Left ventricle myocardium superior (tissue), 1 donor: ENCODE measurements around the gene ACOT7. TPM values are rescaled to one million over a fixed set of nuclear protein-coding genes. Genes with fewer than 3 reads are reported as not detected.
"Not testable (repeated sequence)": the region's sequence is repeated elsewhere in the genome, so short reads cannot be mapped to it uniquely, and the experiment has no call there.

Source experiments
- ATAC-seq: fragments of 200-7000 bp; cut with Tn5 transposase; one replicate; pipeline ENCODE4 v1.9.1; 2020; ENCODE audit warnings: mild to moderate bottlenecking, moderate library complexity
- DNase-seq: peaks from one replicate; pipeline ENCODE4 v3.0.0-alpha.2; 2020
- intact Hi-C: fragments of 100-400 bp; cut with micrococcal nuclease; formaldehyde crosslinking; loops from one replicate; pipeline ENCODE4 v1.11.0; 2022
- long read RNA-seq: library from polyadenylated mRNA; unstranded; transcript quantifications from one replicate; pipeline ENCODE4 v2.0.0, GENCODE V29; 2021
- total RNA-seq: library from RNA; stranded (reverse); fragmentation: NEBNext Ultra II Directional; extraction: Animal tissue kit (Norgen Biotek cat#: 25700); gene quantifications from one replicate; pipeline ENCODE4 v1.2.1, GENCODE V29; 2021
- donor health status: DM: no; HTN: yes; CAD: no; lungs with severe emphysema.

Gene ACOT7, protein sequence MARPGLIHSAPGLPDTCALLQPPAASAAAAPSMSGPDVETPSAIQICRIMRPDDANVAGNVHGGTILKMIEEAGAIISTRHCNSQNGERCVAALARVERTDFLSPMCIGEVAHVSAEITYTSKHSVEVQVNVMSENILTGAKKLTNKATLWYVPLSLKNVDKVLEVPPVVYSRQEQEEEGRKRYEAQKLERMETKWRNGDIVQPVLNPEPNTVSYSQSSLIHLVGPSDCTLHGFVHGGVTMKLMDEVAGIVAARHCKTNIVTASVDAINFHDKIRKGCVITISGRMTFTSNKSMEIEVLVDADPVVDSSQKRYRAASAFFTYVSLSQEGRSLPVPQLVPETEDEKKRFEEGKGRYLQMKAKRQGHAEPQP
- 7.8 TPM for total RNA-seq
- long read RNA-seq, transcript ACOT7-210 (9 exons, 1,403 nt) = major isoform, 14 of 18 reads
- long read RNA-seq, partial matches to known transcripts = 1 of 18 reads
- long read RNA-seq, other reads (novel, unspliced or antisense) = 2 of 18 reads

DNA sequence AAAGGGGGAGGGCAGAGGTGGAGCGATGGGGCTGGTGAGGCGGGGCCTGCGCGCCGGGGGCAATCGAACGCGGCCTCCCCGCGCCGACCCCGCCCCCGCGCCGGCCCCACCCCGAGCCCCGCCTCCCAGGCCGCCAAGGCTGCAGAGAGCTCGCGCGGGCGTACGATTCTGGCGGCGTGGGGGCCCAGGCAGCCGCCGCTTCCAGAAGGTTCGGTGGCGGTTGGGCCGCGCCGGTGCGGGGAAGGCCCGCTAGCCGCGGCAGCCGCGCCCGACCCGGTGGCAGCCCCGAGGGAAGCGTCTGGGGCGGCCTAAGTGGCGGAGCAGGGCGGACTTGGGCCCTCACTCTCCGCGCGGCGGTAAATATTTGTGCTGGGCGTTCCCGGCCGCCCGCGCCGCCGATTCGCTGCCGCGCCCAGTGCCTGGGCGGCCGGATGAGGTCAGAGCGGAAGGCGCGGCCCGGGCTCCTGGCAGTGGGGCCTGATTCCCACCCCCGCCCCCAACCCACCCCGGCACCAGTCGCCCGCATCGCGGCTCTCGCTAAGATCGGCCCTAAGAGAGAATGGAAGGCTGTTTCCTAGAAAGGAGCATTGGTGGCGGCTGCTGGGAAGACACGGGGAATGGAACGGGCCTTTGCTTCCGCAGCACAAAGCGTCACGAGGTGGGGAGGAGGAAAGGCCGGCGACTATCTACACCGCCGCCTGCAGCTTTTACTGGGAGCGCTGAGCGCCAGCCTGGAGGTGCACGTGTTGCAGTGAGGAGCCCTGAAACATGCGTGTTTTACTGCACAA lies at the start of gene ACOT7:
ACOT7 (minus strand) TSS at position 368 of the 788 bp plus-strand sequence. CDS start 368 bp downstream, outside the sequence.
- peak; percentile 98 for ATAC-seq
- peak; percentile 94 for DNase-seq
- intact Hi-C loops = no loop called here

DNA sequence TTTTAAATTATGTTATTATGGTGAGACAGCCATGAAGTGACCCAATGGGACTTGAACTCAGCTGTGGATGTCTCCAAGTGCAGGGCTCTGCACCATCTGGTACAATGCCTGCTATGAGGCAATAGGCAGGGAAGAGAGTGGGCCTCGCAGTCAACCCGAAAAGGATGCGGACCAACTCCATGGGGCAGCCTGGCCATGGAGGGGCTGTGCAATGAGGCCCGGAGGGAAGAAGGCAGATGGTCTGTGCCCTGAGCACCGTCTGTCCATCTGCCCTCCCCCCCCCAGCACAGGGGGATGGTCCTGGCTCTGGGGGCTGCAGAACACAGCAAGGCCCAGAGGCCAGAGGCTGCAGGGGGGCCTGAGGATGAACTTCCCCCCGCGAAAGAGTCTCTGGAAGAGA lies 48.0 kb upstream of the ACOT7 start:
- ATAC-seq = no peak
- no peak for DNase-seq
- intact Hi-C loops = no loop called here

DNA sequence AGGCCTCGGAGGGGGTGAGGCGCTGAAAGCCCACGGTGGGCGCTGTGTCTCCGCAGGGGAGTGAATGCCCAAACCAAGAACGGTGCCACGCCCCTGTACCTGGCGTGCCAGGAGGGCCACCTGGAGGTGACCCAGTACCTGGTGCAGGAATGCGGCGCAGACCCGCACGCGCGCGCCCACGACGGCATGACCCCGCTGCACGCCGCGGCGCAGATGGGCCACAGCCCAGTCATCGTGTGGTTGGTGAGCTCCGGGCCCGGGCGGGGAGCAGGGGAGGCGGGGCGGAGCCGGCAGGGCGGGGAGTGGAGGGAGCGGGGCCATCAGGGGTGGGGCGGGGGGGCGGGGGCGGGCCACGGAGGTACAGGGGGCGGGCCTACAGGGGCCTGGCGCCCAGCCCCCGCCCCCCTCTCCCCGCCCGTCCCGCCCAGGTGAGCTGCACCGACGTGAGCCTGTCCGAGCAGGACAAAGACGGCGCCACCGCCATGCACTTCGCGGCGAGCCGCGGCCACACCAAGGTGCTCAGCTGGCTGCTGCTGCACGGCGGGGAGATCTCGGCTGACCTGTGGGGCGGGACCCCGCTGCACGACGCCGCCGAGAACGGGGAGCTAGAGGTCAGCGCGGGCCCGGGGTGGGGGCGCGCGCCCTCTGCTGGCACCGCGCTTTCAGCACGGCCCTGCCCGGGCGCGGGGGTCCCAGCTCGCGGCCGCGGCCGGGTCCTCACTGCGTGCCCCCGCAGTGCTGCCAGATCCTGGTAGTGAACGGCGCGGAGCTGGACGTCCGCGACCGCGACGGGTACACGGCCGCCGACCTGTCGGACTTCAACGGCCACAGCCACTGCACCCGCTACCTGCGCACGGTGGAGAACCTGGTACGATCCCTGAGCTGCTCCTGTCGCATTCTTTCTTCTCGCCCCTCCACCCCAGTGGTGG lies 46.9 kb upstream of the ACOT7 start:
- peak; percentile 30 for ATAC-seq
- peak; percentile 58 for DNase-seq
- intact Hi-C loops = no loop called here

DNA sequence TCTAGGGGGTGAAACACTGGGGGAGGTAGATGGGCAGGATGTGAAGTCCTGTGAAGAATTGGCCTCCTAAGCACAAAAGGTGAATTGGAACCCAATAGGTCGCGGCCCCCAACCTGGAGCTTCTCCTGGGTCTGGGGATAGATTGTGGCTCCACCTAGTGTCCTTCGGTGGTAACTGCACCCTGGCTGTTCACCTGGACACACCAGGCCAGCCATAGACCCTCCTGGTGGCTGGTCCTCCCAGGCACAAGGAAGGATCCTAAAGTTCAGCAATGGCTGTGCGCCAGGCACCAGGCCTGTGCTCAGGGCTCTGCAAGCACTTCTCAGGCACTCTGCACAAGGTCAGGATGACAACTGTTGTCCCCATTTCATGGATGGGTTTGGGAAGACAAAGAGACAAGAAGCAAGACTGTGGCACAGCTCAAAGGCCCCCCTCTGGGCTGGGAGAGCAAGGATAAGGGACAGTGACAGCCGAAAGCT lies 44.5 kb upstream of the ACOT7 start:
- DNase-seq = peak; percentile 60
- ATAC-seq = peak; percentile 79
- intact Hi-C loops = no loop called here

DNA sequence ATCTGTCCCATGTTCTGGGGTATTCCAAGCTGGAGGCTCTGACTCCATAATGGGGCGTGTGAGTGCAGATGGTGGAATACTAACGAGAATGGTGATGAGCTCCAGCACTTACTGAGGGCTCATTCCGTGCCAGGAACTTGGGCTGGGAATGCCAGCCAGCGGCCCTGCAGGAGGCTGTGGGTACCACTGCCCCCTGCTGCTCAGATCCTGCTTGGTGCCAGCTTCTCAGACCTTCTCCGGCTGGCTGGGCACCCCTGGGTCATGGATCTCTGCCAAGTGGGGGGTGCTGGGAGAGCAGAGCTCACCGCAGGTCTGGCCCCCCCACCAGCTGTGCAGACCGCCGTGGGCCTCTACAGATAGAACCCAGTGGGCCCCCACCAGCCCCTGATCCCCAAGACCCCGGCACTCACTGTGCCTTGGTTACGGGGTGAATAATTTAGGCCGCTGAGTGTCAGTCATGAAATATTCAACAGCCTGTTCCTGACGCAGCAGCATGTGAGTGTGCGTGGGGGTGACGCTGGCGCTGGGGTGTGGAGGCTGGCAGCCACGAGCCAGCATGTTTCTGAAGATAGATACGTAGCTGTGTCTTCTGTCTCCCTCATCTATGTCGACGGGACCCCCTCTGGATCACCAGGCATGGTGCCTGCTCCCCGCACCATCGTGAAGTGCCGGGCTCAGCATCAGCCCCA lies 43.6 kb upstream of the ACOT7 start:
- ATAC-seq (peak; percentile 68), DNase-seq (peak; percentile 54)
- intact Hi-C loops = not testable (repeated sequence)

DNA sequence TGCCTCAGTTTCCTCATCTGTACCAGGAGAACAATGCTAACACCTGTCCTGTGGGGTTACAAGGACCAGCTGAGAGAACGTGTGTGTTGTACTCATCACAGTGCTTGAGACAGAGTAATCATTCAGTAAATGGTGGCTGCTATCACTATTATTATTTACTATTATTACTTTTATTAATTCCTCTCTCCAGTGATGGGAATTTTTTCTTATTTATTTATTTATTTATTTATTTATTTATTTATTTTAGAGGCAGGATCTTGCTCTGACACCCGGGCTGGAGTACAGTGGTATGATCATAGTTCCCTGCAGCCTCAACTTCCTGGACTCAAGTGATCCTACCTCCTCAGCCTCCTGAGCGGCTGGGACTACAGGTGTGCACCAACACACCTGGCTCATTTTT lies 42.7 kb upstream of the ACOT7 start:
- ATAC-seq, intact Hi-C loops: not testable (repeated sequence)

DNA sequence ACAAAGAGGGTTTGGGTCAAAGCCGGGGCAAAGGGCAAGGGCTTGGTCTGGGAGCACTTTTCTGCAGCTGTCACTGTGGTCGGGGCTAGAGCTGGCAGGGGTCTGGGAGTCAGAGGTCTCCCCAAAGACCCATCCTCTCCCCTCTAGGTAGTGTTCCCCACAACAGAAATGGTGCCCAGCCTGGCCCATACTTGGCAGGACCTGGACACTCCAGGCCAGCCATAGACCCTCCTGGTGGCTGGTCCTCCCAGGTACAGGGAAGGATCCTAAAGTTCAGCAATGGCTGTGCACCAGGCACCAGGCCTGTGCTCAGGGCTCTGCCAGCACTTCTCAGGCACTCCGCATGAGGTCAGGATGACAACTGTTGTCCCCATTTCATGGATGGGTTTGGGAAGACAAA lies 42.0 kb upstream of the ACOT7 start:
- intact Hi-C loops = no loop called here
- DNase-seq = no peak
- no peak for ATAC-seq

More for the DNA sequence above, 42.7 kb upstream of the ACOT7 start:
- DNase-seq = not testable (repeated sequence)

DNA sequence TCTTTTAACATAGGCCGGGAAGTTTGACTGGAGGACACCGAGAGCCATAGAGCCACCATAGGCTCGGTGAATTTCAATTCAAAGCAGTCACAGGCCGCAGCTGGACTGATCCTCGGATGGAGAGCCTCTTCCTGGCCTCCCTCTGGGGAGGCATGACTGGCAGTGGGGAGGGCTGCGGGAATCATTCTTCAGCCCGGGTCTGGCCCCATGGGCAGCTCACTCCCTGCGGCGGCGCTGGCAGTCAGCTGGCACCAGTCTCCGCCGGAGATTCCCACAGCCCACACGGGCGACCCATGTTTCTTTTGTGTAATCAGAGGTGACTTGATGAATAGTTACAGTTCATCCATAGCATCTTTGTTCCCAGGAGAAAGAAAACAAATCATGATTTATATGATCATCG lies 41.6 kb upstream of the ACOT7 start:
- intact Hi-C loops = no loop called here
- no peak for ATAC-seq
- no peak for DNase-seq

DNA sequence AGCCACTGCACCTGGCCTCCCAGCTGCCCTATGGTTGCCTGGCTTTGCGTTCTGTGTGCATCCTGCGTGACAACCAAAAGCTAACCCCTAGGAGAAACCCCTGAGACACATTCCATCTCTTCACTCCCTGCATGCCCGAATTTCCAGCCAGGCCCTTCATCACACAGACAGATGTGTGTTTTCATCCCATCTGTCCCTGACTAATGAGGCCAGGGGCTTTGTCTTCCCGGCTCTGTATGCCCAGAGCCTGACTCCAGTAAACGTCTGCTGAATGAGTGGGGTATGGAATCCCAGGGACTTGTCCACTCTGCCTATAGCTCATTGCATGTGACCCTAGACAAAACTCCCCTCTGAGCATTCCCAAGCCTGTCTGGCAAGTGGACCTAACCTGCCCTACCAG lies 40.6 kb upstream of the ACOT7 start:
- ATAC-seq = no peak
- intact Hi-C loops = no loop called here
- no peak for DNase-seq

DNA sequence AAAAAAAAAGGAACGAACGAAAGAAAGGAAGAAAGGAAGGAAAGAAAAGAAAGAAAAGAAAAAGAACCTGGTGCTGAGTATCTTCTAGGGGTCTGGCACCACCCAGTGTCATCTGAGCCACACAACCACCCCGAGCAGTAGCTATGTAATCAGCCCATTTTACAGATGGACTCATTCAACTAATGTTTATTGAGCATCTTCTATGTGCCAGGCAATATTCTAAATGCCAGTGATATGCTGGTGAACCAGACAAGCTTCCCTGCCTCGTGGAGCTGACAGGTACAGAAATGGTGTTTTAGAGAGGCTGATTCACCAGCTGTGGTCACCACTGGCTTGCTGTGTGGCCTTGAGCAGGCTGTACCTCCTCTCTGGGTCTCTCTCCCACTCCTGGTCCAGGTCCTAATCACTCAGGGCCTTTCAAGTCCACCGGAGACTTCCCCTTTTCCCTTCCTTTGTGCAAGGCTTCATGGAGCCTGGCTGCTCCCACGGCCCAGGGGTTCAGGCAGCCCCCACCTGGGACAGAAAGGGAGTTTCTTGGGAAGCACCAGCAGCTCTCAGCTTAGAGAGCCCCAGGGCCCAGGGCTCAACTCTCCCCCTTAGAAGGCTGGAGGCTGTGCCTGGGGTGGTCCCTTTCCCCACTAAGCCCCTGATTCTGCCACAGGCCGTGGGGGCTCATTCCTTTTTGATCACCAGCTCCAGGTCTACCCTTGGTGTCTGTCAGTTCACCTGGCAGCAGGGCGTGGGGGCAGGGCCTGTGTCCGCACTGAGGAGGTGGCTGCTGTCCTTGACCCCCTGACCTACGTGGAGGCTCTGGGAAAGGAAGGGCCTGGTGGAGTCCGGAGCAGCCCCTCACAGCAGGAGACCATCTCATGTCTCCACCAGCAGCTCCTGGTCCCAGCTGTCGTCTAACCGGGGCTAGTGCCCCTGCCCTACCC lies 38.3 kb upstream of the ACOT7 start:
- DNase-seq, intact Hi-C loops, ATAC-seq: not testable (repeated sequence)

DNA sequence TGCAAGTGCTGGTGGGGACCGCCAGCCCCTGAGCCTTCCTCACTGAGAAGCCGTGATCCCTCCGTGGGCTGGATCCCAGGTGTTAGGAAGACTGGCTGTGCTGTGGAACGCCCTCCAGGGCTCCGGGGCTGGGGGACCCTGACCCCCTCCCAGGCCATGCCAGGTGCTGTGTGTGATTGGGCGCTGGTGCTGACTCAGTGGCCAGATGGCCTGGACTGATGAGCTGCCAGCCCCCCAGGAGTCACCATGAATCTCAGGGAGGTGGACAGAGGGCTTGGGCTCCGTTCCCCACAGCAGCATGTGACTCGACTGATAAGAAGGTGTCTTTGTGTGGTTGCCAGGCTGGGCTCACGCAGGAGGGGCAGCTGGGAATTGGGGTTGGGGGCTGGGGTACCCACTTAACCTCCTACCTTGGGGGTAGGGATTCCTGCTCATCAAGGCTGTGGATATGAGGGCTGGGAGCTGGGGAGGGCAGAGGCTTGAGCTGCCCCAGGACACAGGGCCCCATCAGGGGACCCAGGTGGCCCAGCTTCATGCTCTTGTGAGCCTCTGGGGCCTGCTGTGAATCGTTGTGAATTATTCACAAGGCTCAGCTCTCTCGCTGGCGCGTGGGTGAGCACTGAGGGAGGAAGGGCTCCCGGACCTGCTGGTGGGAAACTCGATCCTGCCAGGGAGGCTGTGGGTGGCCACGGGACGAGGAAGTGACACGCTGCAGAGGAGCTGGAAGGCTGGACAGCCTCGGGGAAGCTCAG lies 36.3 kb upstream of the ACOT7 start:
- DNase-seq, intact Hi-C loops: not testable (repeated sequence)
- ATAC-seq = peak; percentile 27

DNA sequence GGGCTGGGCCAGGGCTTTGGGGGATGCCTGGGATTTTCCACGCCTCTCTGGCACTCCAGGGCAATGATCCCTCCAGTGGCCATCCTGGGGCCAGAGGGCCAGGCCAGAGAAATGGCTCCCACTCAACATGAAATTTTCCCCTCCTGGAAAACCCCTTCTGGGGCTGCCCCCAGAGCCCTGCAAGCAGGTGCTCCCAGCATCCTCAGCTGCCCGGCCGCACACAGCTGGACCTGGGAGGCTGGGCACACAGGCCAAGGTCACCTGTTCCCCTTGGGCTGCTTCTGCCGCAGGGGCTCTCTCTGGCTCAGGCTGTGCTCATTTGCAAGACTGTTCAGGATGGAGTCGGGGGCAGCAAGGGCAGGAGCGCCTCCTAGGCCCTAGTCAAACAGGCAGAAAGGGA lies 34.9 kb upstream of the ACOT7 start:
- intact Hi-C loops, DNase-seq, ATAC-seq: not testable (repeated sequence)

DNA sequence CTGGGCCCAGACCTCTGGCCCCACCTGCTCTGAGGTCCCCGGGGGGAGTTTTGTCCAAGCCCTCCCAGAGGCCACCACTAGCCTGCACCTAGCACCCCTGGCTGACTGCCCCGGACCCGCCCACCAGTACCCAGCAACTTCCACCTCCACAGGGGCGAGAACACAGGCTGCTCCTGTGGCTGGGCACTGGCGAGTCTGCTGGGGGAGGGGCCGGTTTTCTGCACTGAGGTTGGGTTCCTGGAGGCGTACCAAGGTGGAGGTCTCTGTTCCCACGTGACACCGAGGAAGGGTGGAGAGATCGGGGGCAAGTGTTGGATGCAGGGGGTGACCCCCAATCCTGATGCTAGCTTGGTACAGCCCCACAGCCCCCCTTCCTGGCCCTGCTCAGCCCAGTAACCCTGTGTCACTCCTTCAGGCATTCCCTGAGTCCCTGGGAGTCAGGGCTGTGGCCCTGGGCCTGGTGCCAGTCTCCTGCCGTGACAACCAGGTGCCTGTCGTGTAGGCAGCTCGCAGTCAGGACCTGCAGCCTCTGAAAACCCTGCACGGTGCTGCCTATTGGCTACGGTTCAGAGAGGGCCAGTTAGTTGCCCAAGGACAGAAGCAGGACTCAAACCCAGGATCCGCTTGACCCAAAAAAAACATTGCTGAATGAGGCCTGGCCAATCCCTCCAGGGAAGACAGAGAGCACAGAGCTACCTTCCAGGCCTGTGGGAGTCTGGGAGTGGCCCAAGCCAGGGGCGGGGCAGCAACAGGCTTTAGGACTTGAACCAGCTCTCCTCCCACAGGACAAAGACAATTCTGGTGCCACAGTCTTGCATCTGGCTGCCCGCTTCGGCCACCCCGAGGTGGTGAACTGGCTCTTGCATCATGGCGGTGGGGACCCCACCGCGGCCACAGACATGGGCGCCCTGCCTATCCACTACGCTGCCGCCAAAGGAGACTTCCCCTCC lies 34.1 kb upstream of the ACOT7 start:
- no peak for DNase-seq
- ATAC-seq = no peak
- intact Hi-C loops = no loop called here

DNA sequence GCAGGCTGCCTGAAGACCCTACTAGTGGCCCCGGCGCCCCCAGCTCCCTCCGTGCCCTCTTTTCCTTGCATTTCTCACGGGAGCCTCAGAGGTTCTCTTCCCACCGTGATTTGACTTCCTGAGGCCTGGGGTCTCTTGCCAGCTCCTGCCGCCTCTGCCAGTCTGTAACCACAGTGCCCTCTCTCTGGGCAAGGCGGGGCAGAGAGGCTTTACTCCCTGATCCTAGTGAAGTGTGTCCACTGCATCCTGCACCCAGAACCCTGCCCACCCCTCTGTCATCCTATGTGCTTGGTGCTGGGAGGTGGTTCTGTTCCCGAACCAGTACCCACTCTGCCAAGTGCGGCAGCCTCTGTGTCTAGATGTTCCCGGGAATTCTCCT lies 33.4 kb upstream of the ACOT7 start:
- no peak for DNase-seq
- no peak for ATAC-seq
- intact Hi-C loops = no loop called here

DNA sequence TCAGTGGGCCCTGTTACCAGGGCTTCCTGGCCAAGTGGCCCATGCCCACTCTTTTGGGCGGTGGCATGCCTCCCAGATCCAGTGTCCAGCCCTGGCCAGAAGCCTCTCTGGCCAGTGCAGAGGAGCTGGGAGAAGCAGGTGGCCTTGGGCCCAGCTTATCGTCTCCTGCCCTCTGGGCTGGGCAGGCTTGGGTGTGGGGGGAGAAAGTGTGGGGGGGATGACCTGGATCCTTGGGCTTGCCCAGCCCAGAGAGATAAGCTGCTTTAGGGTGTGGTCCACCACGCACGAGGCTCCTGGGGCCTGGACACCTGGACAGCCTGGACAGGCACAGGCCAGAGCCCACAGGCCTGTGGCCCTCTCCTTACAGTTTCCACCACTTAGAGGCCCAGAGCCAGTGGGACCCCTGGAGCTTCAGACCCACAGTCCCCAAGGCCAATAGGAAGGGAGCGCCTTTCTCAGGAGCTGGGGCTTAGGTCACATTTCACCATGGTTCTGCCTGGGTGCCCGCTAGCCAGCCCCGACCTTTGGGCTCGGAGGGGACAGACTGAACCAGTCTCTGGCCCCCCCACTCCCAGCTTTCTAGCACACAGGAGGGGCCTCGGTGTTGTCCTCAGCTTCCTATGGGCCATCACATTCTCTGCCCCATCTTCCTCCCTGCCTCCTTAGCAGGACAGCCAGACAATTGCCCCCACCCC lies 32.9 kb upstream of the ACOT7 start:
- ATAC-seq (no peak), DNase-seq (no peak)
- intact Hi-C loops = no loop called here
